ENCODE data around the gene TMX4. TPM values are rescaled to one million over a fixed set of nuclear protein-coding genes. Genes with fewer than 3 reads are reported as not detected.
"Not testable (repeated sequence)": the region's sequence is repeated elsewhere in the genome, so short reads cannot be mapped to it uniquely, and the experiment has no call there.

The TMX4 gene
- total and polyA plus RNA-seq, 2 experiments from 2014 or later, result 27.5 to 50.5 TPM

DNA sequence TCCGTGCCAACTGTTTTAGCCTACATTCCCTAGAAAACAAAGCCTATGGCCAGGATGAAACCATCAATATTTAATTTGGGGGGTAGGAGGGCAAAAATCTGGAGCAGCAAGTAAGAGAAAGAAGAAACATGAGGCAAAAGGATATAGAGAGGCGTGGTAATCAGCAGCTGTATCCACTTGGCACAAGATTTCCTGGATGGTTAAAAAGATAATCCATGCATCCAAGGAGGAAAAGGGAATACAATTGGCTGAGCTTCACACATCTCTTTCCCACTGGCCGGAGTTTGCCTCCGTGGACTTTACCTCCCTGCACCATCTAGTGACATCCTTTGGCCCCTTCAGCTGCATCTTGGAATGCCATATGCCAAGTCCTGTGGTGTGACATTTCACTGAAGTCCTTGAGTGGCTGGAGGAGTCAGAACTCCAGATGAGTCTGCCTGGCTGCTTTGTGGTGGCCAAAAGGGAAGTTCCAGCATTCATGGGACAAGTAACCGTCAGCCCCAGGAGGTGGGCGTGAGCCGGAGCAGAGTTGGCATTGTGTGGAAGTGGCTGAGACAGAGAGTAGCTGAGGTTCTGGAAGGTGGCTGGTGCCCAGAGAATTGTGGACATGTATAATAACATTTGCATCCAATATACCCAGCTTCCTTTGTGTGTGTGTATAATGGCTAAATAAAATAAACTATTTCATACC lies 13.7 kb upstream of the TMX4 start:
- Histone ChIP-seq H3K79me2 (no peaks in the 10 kb centered on the region), H3K27me3 (peaks cover 4% of the 10 kb centered on the region), H2AFZ (no peak overlapping the region), H3K4me2 (no peak overlapping the region), H4K20me1 (ENCODE audit: insufficient read depth, poor library complexity, severe bottlenecking) (no peaks in the 10 kb centered on the region), H3K9me2 (replicated peaks; ENCODE audit: insufficient read depth) (no peaks in the 10 kb centered on the region), H3K27ac (no peak overlapping the region), H3K36me3 (replicated peaks; ENCODE audit: insufficient read depth, low read depth) (no peaks in the 10 kb centered on the region), H3K9me3 (ENCODE audit: low read depth) (no peaks in the 10 kb centered on the region), H3K4me3 (no peak overlapping the region), H3K4me1 (ENCODE audit: insufficient read depth) (no peaks in the 10 kb centered on the region)
- TF ChIP-seq EZH2 (IDR thresholded peaks at IDR 0.05; ENCODE audit: borderline replicate concordance), result no peak
- TF ChIP-seq EZH2phosphoT487 (IDR thresholded peaks at IDR 0.05; ENCODE audit: low read depth, severe bottlenecking, unreplicated experiment), result no peak
- TF ChIP-seq, protein P1, sequence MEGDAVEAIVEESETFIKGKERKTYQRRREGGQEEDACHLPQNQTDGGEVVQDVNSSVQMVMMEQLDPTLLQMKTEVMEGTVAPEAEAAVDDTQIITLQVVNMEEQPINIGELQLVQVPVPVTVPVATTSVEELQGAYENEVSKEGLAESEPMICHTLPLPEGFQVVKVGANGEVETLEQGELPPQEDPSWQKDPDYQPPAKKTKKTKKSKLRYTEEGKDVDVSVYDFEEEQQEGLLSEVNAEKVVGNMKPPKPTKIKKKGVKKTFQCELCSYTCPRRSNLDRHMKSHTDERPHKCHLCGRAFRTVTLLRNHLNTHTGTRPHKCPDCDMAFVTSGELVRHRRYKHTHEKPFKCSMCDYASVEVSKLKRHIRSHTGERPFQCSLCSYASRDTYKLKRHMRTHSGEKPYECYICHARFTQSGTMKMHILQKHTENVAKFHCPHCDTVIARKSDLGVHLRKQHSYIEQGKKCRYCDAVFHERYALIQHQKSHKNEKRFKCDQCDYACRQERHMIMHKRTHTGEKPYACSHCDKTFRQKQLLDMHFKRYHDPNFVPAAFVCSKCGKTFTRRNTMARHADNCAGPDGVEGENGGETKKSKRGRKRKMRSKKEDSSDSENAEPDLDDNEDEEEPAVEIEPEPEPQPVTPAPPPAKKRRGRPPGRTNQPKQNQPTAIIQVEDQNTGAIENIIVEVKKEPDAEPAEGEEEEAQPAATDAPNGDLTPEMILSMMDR (IDR thresholded peaks at IDR 0.05; ENCODE audit: poor library complexity), result no peak
- DNase-seq (ENCODE audit: low spot score), result no peak
- WGBS (ENCODE audit: low lambda C conversion rate, missing lambda C conversion rate), result 94% methylated on average over 7 of the region's 7 CpGs

DNA sequence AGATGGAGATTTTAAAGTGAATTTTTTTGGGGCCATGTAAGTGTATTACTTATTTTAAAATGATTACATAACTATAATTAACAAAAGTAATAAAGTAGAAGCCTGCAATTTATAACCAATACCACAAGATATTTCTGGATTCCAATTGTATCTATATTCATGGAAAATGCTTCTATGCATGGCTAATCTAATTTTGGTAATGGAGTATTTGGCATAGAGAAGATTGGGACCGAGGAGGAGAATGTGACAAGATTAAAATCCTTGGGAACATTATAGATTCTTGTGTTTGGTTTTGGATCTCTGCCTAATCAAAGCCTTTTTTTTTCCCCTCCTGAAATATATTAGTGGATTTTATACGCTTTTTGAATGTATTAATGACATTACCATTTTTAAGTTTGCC lies 12.9 kb upstream of the TMX4 start:
- Histone ChIP-seq H3K79me2 (no peaks in the 10 kb centered on the region), H3K4me2 (no peak overlapping the region), H3K9me3 (ENCODE audit: low read depth) (no peaks in the 10 kb centered on the region), H3K36me3 (replicated peaks; ENCODE audit: insufficient read depth, low read depth) (no peaks in the 10 kb centered on the region), H3K27me3 (peaks cover 4% of the 10 kb centered on the region), H2AFZ (no peak overlapping the region), H3K4me3 (no peak overlapping the region), H3K4me1 (ENCODE audit: insufficient read depth) (no peaks in the 10 kb centered on the region), H3K9me2 (replicated peaks; ENCODE audit: insufficient read depth) (no peaks in the 10 kb centered on the region), H3K27ac (no peak overlapping the region), H4K20me1 (ENCODE audit: insufficient read depth, poor library complexity, severe bottlenecking) (no peaks in the 10 kb centered on the region)
- DNase-seq (ENCODE audit: low spot score), result no peak
- WGBS (ENCODE audit: low lambda C conversion rate, missing lambda C conversion rate), result 98% methylated on average over 2 of the region's 2 CpGs
- no peak for TF ChIP-seq EZH2phosphoT487 (IDR thresholded peaks at IDR 0.05; ENCODE audit: low read depth, severe bottlenecking, unreplicated experiment)
- TF ChIP-seq EZH2 (IDR thresholded peaks at IDR 0.05; ENCODE audit: borderline replicate concordance), result no peak
- TF ChIP-seq, protein P1 (IDR thresholded peaks at IDR 0.05; ENCODE audit: poor library complexity), result no peak

DNA sequence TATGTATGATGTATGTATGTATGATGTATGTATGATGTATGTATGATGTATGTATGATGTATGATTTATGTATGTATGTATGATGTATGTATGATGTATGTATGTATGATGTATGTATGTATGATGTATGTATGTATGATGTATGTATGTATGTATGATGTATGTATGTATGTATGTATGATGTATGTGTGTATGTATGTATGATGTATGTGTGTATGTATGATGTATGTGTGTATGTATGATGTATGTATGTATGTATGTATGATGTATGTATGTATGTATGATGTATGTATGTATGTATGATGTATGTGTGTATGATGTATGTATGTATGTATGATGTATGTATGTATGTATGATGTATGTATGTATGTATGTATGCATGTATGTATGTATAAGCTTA lies 12.0 kb upstream of the TMX4 start:
- not testable (repeated sequence) for H3K27ac ChIP-seq; H2AFZ ChIP-seq; H4K20me1 ChIP-seq (ENCODE audit: insufficient read depth, poor library complexity, severe bottlenecking); H3K4me2 ChIP-seq; H3K9me2 ChIP-seq (replicated peaks; ENCODE audit: insufficient read depth); H3K4me1 ChIP-seq (ENCODE audit: insufficient read depth); H3K36me3 ChIP-seq (replicated peaks; ENCODE audit: insufficient read depth, low read depth); DNase-seq (ENCODE audit: low spot score); H3K4me3 ChIP-seq; H3K79me2 ChIP-seq; H3K27me3 ChIP-seq; H3K9me3 ChIP-seq (ENCODE audit: low read depth)

DNA sequence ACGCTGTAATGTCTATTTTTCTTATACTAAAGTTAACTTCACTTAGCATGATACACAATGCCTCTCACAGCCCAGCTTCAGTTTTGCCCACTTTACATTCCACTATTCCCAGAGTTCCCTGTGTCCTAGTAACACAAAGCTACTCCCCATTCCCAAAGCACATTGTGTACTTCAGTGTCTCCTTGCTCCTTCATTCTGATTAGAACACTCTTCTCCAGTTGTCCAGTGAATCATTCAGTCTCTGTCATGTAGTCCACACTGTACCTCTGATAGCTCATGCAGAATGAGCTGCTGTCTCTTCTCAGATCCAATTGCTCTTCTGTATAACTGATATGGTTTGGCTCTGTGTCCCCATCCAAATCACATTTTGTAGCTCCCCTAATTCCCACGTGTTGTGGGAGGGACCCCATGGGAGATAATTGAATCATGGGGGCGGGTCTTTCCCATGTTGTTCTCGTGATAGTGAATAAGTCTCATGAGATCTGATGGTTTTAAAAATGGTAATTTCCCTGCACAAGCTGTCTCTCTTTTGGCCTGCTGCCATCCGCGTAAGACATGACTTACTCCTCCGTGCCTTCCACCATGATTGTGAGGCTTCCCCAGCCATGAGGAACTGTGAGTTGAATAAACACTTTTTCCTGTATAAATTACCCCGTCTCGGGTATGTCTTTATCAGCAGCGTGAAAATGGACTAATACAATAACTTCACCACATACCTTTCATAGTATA lies 2.1 kb upstream of the TMX4 start:
- TF ChIP-seq, protein P1 (IDR thresholded peaks at IDR 0.05; ENCODE audit: poor library complexity), result no peak
- TF ChIP-seq EZH2 (IDR thresholded peaks at IDR 0.05; ENCODE audit: borderline replicate concordance), result no peak
- TF ChIP-seq EZH2phosphoT487 (IDR thresholded peaks at IDR 0.05; ENCODE audit: low read depth, severe bottlenecking, unreplicated experiment), result no peak
- Histone ChIP-seq H3K27me3 (no peaks in the 10 kb centered on the region), H3K4me1 (ENCODE audit: insufficient read depth) (peaks cover 4% of the 10 kb centered on the region), H3K4me3 (no peak overlapping the region), H3K27ac (no peak overlapping the region), H3K79me2 (peaks cover 13% of the 10 kb centered on the region), H3K9me2 (replicated peaks; ENCODE audit: insufficient read depth) (no peaks in the 10 kb centered on the region), H2AFZ (no peak overlapping the region), H3K4me2 (no peak overlapping the region), H4K20me1 (ENCODE audit: insufficient read depth, poor library complexity, severe bottlenecking) (no peaks in the 10 kb centered on the region), H3K9me3 (ENCODE audit: low read depth) (no peaks in the 10 kb centered on the region), H3K36me3 (replicated peaks; ENCODE audit: insufficient read depth, low read depth) (no peaks in the 10 kb centered on the region)
- 91% methylated on average over 10 of the region's 10 CpGs for WGBS (ENCODE audit: low lambda C conversion rate, missing lambda C conversion rate)
- no peak for DNase-seq (ENCODE audit: low spot score)
